HFFc6 (cell line): ENCODE data around the gene LAMC1. TPM values are rescaled to one million over a fixed set of nuclear protein-coding genes. Genes with fewer than 3 reads are reported as not detected.

Experiments
- DNase-seq: peaks from one replicate; pipeline ENCODE4 v3.0.0-alpha.2; 2018
- H3K27ac Mint-ChIP-seq: 2 replicates; pipeline ENCODE4 v1.8.0; 2020; ENCODE audit warnings: mild to moderate bottlenecking, mixed read lengths
- H3K27me3 Mint-ChIP-seq: 2 replicates; pipeline ENCODE4 v1.8.0; 2021; ENCODE audit warnings: mild to moderate bottlenecking, moderate library complexity, mixed read lengths; ENCODE audit not compliant: insufficient read depth
- H3K36me3 Mint-ChIP-seq: 2 replicates; pipeline ENCODE4 v1.8.0; 2021; ENCODE audit warnings: low read depth, mixed read lengths
- H3K4me1 Mint-ChIP-seq: 2 replicates; pipeline ENCODE4 v1.8.0; 2020; ENCODE audit warnings: low read depth, mixed read lengths
- H3K4me3 Mint-ChIP-seq: 2 replicates; pipeline ENCODE4 v1.8.0; 2020; ENCODE audit warnings: mild to moderate bottlenecking, moderate library complexity, mixed read lengths
- H3K9me3 Mint-ChIP-seq: 2 replicates; pipeline ENCODE4 v1.8.0; 2020; ENCODE audit warnings: mild to moderate bottlenecking, mixed read lengths
- long read RNA-seq: library from polyadenylated mRNA; unstranded; transcript quantifications from one replicate; pipeline ENCODE4 v2.0.0, GENCODE V29; 2019
- total RNA-seq, 6 experiments: library from RNA; stranded (reverse); fragmentation: NEBNext Ultra II Directional; extraction: Animal tissue kit (Norgen Biotek cat#: 25700); gene quantifications; 2 replicates in 1 of 6; 3 replicates in 5 of 6; pipeline ENCODE4 v1.2.3, GENCODE V29; 2021
- TF ChIP-seq, protein P1 (sequence below): fragments of 200-600 bp; sonication (generic); IDR thresholded peaks from 2 replicates; pipeline ENCODE4 v1.5.0; 2021; ENCODE audit warnings: antibody characterized with exemption, mild to moderate bottlenecking

Gene LAMC1
- 100 to 1,000 TPM; 352 to 465 (median 393) TPM for total RNA-seq
- long read RNA-seq, full-length matches to known transcripts, result 4 of 180 reads
- long read RNA-seq, partial matches to known transcripts, result 116 of 180 reads
- long read RNA-seq, other reads (novel, unspliced or antisense), result 60 of 180 reads

GRCh38 chr1:183023146-183023600, at the start of gene LAMC1:
Gene LAMC1 (plus strand): TSS chr1:183023420. CDS start chr1:183023717, 297 bp downstream.
- TF ChIP-seq, protein P1, sequence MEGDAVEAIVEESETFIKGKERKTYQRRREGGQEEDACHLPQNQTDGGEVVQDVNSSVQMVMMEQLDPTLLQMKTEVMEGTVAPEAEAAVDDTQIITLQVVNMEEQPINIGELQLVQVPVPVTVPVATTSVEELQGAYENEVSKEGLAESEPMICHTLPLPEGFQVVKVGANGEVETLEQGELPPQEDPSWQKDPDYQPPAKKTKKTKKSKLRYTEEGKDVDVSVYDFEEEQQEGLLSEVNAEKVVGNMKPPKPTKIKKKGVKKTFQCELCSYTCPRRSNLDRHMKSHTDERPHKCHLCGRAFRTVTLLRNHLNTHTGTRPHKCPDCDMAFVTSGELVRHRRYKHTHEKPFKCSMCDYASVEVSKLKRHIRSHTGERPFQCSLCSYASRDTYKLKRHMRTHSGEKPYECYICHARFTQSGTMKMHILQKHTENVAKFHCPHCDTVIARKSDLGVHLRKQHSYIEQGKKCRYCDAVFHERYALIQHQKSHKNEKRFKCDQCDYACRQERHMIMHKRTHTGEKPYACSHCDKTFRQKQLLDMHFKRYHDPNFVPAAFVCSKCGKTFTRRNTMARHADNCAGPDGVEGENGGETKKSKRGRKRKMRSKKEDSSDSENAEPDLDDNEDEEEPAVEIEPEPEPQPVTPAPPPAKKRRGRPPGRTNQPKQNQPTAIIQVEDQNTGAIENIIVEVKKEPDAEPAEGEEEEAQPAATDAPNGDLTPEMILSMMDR, result no peak
- H3K9me3 Mint-ChIP-seq, result no peaks in the 10 kb centered on the region
- H3K36me3 Mint-ChIP-seq, result peaks cover 44% of the 10 kb centered on the region
- peaks cover 34% of the 10 kb centered on the region for H3K4me1 Mint-ChIP-seq
- peak within 1 kb of the TSS; percentile 97 for H3K4me3 Mint-ChIP-seq
- peaks cover 2% of the 10 kb centered on the region; the same call in 1 of the 2 replicates for H3K27me3 Mint-ChIP-seq
- DNase-seq, result peak; percentile 74
- H3K27ac Mint-ChIP-seq, result peak within 1 kb of the TSS; percentile 97

DNA sequence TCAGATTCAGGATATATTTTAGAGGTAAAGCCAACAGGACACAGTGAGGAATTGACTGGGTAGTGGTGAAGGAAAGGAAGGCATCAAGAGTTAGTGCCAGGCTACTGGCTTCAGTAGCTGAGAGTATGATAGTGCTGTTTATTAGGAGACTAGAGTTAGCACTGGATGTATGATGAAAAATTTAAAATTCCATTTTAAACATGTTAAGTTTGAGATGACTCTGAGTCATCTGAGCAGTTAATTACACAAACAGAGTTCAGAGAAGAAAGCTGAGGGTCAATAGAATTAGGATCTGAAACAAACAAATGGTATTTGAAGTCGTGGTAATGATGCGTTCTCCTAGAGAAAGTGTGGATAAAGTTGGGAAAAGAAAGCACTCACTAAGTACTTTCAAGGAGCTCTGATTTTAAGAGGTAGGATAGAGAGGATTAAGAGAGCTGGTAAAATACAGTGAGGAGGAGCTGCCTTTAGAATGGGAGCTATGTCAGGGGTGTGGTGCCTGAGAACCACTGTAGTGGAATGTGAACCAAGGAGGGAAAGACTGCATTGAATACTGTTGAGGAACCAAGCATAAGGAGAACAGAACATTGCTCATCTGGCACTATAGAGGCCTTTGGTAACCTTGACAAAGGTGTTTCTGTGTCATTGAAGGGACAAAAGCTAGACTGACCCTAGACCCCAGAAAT, 48.6 kb upstream of the LAMC1 start:
- Mint-ChIP-seq H3K27ac (peak overlapping the region; percentile 20), H3K36me3 (no peaks in the 10 kb centered on the region), H3K27me3 (no peaks in the 10 kb centered on the region), H3K4me3 (no peak overlapping the region), H3K4me1 (peaks cover 23% of the 10 kb centered on the region), H3K9me3 (no peaks in the 10 kb centered on the region)
- TF ChIP-seq, protein P1, result no peak
- DNase-seq, result no peak

DNA sequence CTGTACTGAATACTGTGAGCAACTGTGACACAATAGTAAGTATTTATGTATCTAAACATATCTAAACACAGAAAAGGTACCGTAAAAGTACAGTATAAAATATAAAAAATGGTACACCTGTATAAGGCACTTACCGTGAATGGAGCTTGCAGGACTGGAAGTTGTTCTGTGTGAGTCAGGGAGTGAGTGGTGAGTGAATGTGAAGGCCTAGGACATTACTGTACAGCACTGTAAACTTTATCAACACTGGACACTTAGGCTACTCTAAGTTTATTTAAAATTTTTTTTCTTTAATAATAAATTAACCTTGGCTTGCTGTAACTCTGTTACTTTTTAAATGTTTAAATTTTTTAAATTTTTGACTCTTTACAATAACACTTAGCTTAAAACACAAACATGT, 45.7 kb upstream of the LAMC1 start:
- no peak overlapping the region; the same call in 1 of the 2 replicates for H3K27ac Mint-ChIP-seq
- TF ChIP-seq, protein P1, result no peak
- no peak overlapping the region for H3K4me3 Mint-ChIP-seq
- no peaks in the 10 kb centered on the region for H3K27me3 Mint-ChIP-seq
- DNase-seq, result no peak
- H3K9me3 Mint-ChIP-seq, result no peaks in the 10 kb centered on the region
- H3K36me3 Mint-ChIP-seq, result no peaks in the 10 kb centered on the region
- H3K4me1 Mint-ChIP-seq, result peaks cover 23% of the 10 kb centered on the region

- Mint-ChIP-seq H3K27me3 (no peaks in the 10 kb centered on the region), H3K36me3 (no peaks in the 10 kb centered on the region)
Measured at GRCh38 chr1:182978151-182978853, 44.9 kb upstream of the LAMC1 start.

DNA sequence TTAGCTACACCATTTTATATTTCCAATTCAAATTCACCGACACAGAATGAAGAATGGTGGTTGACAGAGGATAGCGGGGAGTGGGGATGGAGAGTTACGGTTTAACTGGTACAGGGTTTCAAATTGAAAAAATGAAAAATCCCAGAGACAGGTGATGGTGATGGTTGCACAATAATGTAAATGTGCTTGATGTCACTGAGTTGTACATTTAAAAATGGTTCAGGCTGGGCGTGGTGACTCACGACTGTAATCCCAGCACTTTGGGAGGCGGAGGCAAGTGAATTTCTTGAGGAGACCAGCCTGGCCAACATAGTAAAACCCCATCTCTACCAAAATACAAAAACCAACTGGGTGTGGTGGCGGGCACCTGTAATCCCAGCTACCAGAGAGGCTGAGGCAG, 39.1 kb upstream of the LAMC1 start:
- TF ChIP-seq, protein P1, result no peak
- Mint-ChIP-seq H3K36me3 (no peaks in the 10 kb centered on the region), H3K4me3 (no peak overlapping the region), H3K27me3 (no peaks in the 10 kb centered on the region; the same call in 1 of the 2 replicates), H3K27ac (no peak overlapping the region; the same call in 1 of the 2 replicates), H3K4me1 (peaks cover 27% of the 10 kb centered on the region), H3K9me3 (no peaks in the 10 kb centered on the region)
- no peak for DNase-seq

More at GRCh38 chr1:182978151-182978853, 44.9 kb upstream of the LAMC1 start:
- Mint-ChIP-seq H3K27ac (no peak overlapping the region), H3K4me3 (no peak overlapping the region), H3K9me3 (no peaks in the 10 kb centered on the region), H3K4me1 (peaks cover 23% of the 10 kb centered on the region)
- DNase-seq, result no peak
- TF ChIP-seq, protein P1, result no peak
